Cerebellar nuclear complex (tissue), 1 donor: ENCODE measurements around the gene PCNT.
"Not testable (repeated sequence)": the region's sequence is repeated elsewhere in the genome, so short reads cannot be mapped to it uniquely, and the experiment has no call there.

ENCODE experiments used
- DNase-seq, 2 experiments: peaks; one replicate each; lab custom pipeline; 2025; lab: John Stamatoyannopoulos, UW

PCNT gene

GRCh38 chr21:46448855-46449254 lies 124.9 kb downstream of the PCNT start:
- not testable (repeated sequence) for DNase-seq

DNA sequence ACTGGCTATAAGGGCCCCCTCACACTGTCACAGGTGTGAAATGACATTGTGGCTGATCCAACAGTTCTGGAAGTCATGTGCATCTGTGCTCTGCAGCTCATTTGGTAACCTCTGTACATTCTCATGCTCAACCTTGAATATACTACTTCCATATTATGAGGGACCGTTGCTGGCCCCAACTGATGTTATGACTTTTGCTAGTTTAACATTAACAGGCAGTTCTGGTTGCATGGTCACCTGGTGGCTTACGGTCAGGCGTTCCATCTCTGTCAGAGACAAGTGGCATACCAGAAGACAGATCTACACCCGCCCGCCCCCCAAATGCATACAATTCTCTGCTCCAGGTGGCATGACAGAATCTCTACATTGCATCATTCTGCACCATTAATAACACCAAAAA lies 128.8 kb downstream of the PCNT start:
- no peak for DNase-seq

- no peak for DNase-seq
These were observed 130.2 kb downstream of the PCNT start for GRCh38 chr21:46454142-46454541.

- DNase-seq: no peak
These were observed 130.9 kb downstream of the PCNT start for GRCh38 chr21:46454634-46455390.

- DNase-seq: no peak
These were observed 131.8 kb downstream of the PCNT start for GRCh38 chr21:46455575-46456385.

DNA sequence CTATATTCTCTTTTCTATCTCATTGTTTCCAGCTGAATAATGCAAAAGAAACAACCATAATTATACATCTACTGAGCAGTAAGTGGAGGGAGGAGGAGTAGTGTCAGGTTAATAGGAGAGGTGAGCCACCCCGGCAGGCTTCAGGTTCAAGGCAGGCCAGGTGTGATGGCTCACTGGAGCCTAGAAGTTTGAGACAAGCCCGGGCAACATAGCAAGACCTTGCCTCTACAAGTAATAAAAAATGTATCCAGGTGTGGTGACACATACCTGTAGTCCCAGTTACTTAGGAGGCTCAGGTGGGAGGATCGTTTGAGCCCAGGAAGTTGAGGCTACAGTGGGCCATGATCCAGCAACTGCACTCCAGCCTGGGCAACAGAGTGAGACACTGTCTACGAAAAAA lies 132.8 kb downstream of the PCNT start:
- DNase-seq: no peak

DNA sequence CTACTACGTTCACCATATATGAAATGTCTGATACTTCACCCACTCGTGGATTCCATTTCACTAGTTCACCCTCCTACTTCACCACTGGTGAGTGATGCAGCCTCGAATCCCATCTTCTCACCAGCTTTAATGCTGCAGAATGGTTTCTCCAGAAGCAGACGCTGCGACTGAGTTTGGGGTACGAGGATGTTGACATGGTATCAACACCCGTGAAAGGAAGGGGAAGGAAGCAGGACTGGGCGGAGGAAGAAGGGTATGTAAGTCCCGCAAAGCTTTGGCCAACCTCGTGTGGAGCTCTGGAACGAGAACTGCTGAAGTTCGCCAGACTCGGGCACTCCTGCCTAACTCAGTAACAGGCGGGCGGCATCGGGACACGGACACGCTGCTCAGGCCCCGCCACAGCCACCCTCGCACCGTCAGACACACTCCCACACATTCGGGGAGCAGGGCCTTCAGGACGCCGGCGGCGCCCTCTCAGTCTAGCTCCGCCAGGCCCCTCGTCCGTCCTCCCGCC lies 133.9 kb downstream of the PCNT start:
- no peak for DNase-seq

- peak; percentile 47 to 69 for DNase-seq
These were observed 134.5 kb downstream of the PCNT start, which contains the start of gene DIP2A for GRCh38 chr21:46458315-46459023. DIP2A (plus strand) TSS chr21:46458891; CDS start chr21:46459132, 241 bp downstream.

- no peak for DNase-seq
These were observed 135.0 kb downstream of the PCNT start for GRCh38 chr21:46459024-46459355.

DNA sequence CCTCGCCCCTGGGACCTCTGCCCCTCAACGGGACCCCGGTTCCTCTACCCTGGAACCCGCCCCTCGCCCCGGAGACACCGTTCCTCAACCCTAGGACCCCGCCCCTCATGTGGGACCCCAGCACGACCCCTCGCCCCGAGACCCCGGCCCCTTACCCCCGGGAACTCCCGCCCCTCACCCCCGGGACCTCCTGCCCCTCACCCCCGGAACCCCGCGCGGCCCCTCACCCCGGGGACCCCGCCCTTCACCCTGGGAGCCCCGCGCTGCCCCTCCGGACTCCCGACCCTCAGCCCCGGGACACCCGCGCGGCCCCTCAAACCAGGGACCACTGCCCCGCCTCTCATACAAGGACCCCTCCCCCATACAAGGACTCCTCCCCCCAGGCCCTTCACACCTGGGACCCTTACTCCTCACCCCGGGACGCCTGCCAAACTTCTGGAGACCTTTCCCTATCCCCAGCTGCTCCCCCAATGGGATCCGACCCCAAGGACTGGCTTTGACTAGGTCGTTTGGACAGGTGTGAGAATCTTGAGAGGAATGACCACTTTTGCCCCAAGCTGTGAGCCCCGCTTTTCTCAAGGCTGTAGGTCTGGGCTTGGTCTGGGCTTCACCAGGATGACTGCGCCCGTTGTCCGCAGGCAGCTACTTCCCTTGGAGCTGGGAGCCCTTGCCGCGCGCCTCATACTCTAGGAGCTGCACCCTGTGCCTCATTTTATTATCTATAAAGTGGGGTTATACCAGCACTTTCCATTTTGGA lies 135.6 kb downstream of the PCNT start:
- DNase-seq: no peak

- DNase-seq: no peak
These were observed 138.0 kb downstream of the PCNT start for GRCh38 chr21:46461909-46462308.

DNA sequence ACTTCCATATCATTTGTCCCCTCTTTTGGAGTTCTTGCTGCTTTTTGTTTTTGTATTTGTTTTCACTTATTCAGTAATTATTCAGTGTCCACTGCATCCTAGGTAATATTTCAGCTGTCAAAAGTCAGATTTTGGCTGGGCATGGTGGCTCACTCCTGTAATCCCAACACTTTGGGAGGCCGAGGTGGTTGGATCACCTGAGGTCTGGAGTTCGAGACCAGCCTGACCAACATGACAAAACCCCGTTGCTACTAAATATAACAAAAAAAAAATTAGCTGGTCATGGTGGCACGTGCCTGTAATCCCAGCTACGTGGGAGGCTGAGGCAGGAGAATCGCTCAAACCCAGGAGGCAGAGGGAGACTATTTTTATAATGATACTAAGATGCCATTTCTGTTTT lies 141.2 kb downstream of the PCNT start:
- not testable (repeated sequence) for DNase-seq

- no peak for DNase-seq
These were observed 141.7 kb downstream of the PCNT start for GRCh38 chr21:46465651-46466050.

GRCh38 chr21:46468108-46468774 lies 144.3 kb downstream of the PCNT start:
- no peak for DNase-seq

- no peak for DNase-seq
These were observed 145.3 kb downstream of the PCNT start for GRCh38 chr21:46469275-46469674.

DNA sequence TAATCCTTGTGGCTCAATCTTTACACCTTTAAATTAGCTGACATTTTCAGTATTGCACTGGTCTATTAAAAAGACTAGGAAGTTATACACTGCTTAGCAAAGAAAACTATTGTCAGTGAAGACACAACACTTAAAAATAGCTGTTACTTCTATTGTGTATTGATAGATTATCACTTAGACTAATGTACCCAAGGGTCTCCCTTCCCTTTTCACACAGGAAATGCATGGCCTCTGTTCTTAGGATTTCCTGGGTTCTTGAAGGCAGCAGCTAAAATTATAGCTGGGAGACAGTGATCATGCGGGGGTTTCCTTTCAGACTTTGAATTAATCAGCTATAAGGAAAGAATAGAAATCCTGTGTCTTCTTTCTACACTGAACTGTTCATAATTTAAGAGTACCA lies 147.6 kb downstream of the PCNT start:
- DNase-seq: no peak

GRCh38 chr21:46472246-46472645 lies 148.3 kb downstream of the PCNT start:
- DNase-seq: no peak

DNA sequence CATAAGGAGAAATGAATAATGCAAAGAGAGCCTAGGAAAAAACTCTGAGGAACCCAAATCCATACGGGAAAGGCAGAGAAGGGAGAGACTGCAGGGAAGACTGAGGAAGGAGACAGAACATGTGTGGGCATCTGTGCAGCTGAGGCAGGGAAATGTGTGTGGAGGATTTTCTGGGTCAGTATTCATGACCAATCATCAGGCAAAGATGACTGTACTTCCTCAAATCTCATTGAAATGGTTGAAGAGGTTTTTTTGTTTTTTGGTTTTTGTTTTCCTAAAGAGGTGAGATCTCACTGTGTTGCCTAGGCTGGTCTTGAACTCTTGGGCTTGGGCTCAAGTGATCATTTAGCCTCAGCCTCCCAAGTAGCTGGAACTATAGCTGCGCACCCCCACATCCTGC lies 150.4 kb downstream of the PCNT start:
- no peak for DNase-seq

DNA sequence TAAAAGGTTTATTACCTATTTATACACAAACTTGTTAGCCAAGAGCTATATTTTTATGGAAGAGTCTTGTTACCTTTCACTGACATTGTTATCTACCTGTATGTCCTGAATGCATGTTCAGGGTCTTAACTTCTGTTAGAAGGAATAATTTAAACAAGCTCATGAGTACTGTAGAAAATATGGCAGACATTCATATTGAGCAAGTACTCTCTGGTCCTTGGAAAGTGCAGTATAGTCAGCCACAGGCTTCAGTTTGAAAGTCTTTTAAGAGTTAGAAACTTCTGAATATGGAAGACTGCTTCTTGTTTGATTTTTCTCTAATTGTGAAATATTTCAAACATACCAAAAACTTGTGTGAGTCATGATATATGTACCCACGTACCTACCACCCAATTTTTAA lies 151.3 kb downstream of the PCNT start:
- no peak for DNase-seq

DNA sequence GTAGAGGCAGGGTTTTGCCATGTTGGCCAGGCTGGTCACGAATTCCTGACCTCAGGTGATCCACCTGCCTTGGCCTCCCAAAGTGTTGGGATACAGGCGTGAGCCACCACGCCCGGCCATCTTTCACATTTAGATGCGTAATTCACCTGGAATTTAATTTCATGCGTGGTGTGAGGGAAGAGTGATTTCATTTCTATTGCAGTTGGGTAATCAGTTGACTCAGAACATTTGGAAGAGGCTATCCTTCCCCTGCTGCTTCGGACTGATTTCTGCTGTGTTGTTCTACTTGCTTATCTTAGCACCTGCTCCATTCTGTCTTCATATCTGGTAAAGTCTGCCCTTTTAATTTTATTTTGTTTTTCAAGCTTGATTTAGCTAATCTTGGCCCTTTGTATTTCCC lies 153.8 kb downstream of the PCNT start:
- no peak for DNase-seq

DNA sequence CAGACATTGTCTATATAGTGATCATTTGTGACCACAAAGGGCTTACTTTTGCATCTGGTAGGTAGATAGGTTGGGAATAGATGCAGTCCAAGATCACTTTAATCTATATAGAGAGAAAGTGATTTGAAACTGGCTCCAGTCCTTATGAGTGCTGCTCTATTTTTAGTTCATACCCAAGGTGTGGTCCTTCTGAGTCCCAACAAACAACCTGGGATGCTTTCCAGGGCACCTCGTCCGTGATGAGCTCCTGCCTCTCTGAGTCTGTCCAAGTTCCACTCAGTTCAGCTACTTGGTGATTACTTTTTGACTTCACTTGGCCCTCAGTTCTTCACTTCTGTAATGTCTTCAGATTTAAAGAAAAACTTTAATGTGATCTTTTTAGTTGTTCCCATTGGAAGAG lies 155.0 kb downstream of the PCNT start:
- no peak for DNase-seq
